ENCODE measurements around the gene CRB3.
A peak's percentile ranks its signal among the peaks of the same experiment; 100 is the strongest.

Gene CRB3

GRCh38 chr19:6470173-6470572, 6.1 kb downstream of the CRB3 start:
- Mint-ChIP-seq H3K27ac (no peak overlapping the region), H3K4me1 (ENCODE audit: low read depth) (no peaks in the 10 kb centered on the region), H3K27me3 (no peaks in the 10 kb centered on the region), H3K4me3 (no peak overlapping the region), H3K9me3 (no peaks in the 10 kb centered on the region), H3K36me3 (ENCODE audit: low read depth) (peaks cover 22% of the 10 kb centered on the region)

DNA sequence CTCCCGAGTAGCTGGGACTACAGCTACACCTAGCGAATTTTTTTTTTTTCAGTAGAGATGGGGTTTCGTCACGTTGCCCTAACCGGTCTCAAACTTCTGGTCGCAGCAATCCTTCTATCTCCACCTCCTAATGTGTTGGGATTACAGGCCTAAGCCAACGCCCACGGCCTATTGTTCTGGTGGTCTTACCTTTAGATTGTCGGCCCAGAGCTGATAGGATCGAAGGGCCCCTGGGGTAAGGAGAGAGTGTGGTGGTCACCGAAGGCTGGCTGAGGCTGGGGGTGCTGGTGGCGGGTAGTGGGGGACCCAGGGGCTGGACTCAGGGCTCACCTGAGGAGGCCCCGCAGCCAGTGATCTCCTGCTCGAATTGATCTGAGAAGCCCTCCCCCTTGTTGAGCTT, 7.0 kb downstream of the CRB3 start:
- Mint-ChIP-seq H3K4me1 (ENCODE audit: low read depth) (no peaks in the 10 kb centered on the region), H3K36me3 (ENCODE audit: low read depth) (peaks cover 26% of the 10 kb centered on the region), H3K27me3 (no peaks in the 10 kb centered on the region), H3K9me3 (no peaks in the 10 kb centered on the region), H3K27ac (no peak overlapping the region), H3K4me3 (no peak overlapping the region)

- Mint-ChIP-seq H3K27ac (no peak overlapping the region), H3K36me3 (ENCODE audit: low read depth) (peaks cover 29% of the 10 kb centered on the region), H3K4me3 (no peak overlapping the region), H3K4me1 (ENCODE audit: low read depth) (no peaks in the 10 kb centered on the region), H3K9me3 (no peaks in the 10 kb centered on the region), H3K27me3 (no peaks in the 10 kb centered on the region)
Measured at GRCh38 chr19:6472713-6473112, 8.6 kb downstream of the CRB3 start.

GRCh38 chr19:6473647-6474046, 9.6 kb downstream of the CRB3 start:
- Mint-ChIP-seq H3K4me3 (no peak overlapping the region), H3K4me1 (ENCODE audit: low read depth) (no peaks in the 10 kb centered on the region), H3K9me3 (no peaks in the 10 kb centered on the region), H3K36me3 (ENCODE audit: low read depth) (peaks cover 24% of the 10 kb centered on the region), H3K27ac (no peak overlapping the region), H3K27me3 (no peaks in the 10 kb centered on the region)

- H3K27ac Mint-ChIP-seq, result no peak overlapping the region
- peaks cover 17% of the 10 kb centered on the region for H3K36me3 Mint-ChIP-seq (ENCODE audit: low read depth)
Measured at GRCh38 chr19:6475321-6476108, 11.4 kb downstream of the CRB3 start.

DNA sequence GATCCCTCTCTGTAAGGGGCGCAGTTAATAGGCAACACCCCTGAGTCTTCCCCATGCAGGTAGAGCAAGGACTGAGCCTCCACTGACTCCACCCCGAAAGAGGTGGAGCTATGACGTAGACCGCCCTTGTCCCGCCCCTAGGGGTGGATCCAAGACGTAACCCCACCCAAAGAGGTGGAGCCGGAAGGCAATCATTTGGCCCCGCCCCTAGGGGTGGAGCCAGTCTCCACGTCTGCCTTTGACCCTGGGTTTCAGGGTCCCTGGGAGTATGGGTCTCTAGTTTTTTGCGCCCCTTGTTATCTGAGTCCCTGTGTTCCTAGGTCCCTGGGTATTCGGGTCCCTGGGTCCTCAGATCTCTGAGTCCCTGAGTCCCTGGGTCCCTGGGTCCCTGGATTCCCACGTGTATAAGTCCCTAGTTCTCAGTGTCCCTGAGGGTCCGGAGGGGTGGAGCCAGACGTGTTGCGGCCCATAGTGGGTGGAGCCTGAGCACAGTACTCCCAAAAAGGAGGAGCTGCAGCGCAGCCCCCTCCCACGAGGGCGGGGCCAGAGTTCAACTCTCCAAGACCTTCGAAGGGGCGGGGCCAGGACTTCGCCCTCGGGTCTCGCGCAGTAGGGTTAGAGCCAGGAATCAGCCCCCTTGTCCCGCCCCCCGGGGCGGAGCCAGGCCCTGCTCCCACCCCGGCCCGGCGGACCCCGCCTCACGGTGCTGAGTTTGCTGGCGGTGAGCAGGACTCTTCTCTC, 12.3 kb downstream of the CRB3 start:
- peaks cover 17% of the 10 kb centered on the region for H3K36me3 Mint-ChIP-seq (ENCODE audit: low read depth)
- no peak overlapping the region for H3K4me3 Mint-ChIP-seq
- H3K4me1 Mint-ChIP-seq (ENCODE audit: low read depth), result peaks cover 15% of the 10 kb centered on the region
- H3K9me3 Mint-ChIP-seq, result no peaks in the 10 kb centered on the region
- no peaks in the 10 kb centered on the region for H3K27me3 Mint-ChIP-seq
- no peak overlapping the region for H3K27ac Mint-ChIP-seq

More at GRCh38 chr19:6475321-6476108, 11.4 kb downstream of the CRB3 start:
- Mint-ChIP-seq H3K4me1 (ENCODE audit: low read depth) (peaks cover 8% of the 10 kb centered on the region), H3K4me3 (no peak overlapping the region), H3K27me3 (no peaks in the 10 kb centered on the region), H3K9me3 (no peaks in the 10 kb centered on the region)

GRCh38 chr19:6476896-6477431, 12.9 kb downstream of the CRB3 start:
- H3K4me3 Mint-ChIP-seq, result no peak overlapping the region
- H3K4me1 Mint-ChIP-seq (ENCODE audit: low read depth), result peaks cover 19% of the 10 kb centered on the region
- no peak overlapping the region for H3K27ac Mint-ChIP-seq
- peaks cover 17% of the 10 kb centered on the region for H3K36me3 Mint-ChIP-seq (ENCODE audit: low read depth)
- H3K9me3 Mint-ChIP-seq, result no peaks in the 10 kb centered on the region
- H3K27me3 Mint-ChIP-seq, result no peaks in the 10 kb centered on the region

GRCh38 chr19:6478815-6479214, 14.7 kb downstream of the CRB3 start:
- Mint-ChIP-seq H3K4me3 (no peak overlapping the region), H3K27me3 (no peaks in the 10 kb centered on the region), H3K27ac (no peak overlapping the region), H3K4me1 (ENCODE audit: low read depth) (peaks cover 32% of the 10 kb centered on the region), H3K9me3 (no peaks in the 10 kb centered on the region), H3K36me3 (ENCODE audit: low read depth) (peaks cover 17% of the 10 kb centered on the region)

- peak overlapping the region; percentile 41 for H3K27ac Mint-ChIP-seq
- H3K4me1 Mint-ChIP-seq (ENCODE audit: low read depth), result peaks cover 32% of the 10 kb centered on the region
- peak overlapping the region; percentile 96 for H3K4me3 Mint-ChIP-seq
- H3K36me3 Mint-ChIP-seq (ENCODE audit: low read depth), result peaks cover 11% of the 10 kb centered on the region
- H3K9me3 Mint-ChIP-seq, result no peaks in the 10 kb centered on the region
- H3K27me3 Mint-ChIP-seq, result no peaks in the 10 kb centered on the region
Measured at GRCh38 chr19:6479836-6480398, 15.8 kb downstream of the CRB3 start.

- Mint-ChIP-seq H3K4me1 (ENCODE audit: low read depth) (peaks cover 32% of the 10 kb centered on the region), H3K9me3 (no peaks in the 10 kb centered on the region), H3K4me3 (peak overlapping the region; percentile 96), H3K36me3 (ENCODE audit: low read depth) (peaks cover 10% of the 10 kb centered on the region), H3K27ac (peak overlapping the region; percentile 95), H3K27me3 (no peaks in the 10 kb centered on the region)
Measured at GRCh38 chr19:6480848-6481415, 16.9 kb downstream of the CRB3 start.

GRCh38 chr19:6481541-6482342, 17.7 kb downstream of the CRB3 start, which contains the start of gene DENND1C:
Gene DENND1C (minus strand): TSS chr19:6481787. CDS start chr19:6481695, 92 bp downstream.
- Mint-ChIP-seq H3K27me3 (no peaks in the 10 kb centered on the region), H3K4me3 (peak within 1 kb of the TSS; percentile 96), H3K9me3 (no peaks in the 10 kb centered on the region), H3K36me3 (ENCODE audit: low read depth) (peaks cover 4% of the 10 kb centered on the region), H3K27ac (peak within 1 kb of the TSS; percentile 95), H3K4me1 (ENCODE audit: low read depth) (peaks cover 32% of the 10 kb centered on the region)

GRCh38 chr19:6482343-6482686, 18.2 kb downstream of the CRB3 start:
- Mint-ChIP-seq H3K4me3 (peak overlapping the region; percentile 96), H3K27ac (peak overlapping the region; percentile 95), H3K4me1 (ENCODE audit: low read depth) (peaks cover 32% of the 10 kb centered on the region), H3K36me3 (ENCODE audit: low read depth) (peaks cover 4% of the 10 kb centered on the region), H3K27me3 (no peaks in the 10 kb centered on the region), H3K9me3 (no peaks in the 10 kb centered on the region)

- peak overlapping the region; percentile 47 for H3K27ac Mint-ChIP-seq
- peaks cover 4% of the 10 kb centered on the region for H3K36me3 Mint-ChIP-seq (ENCODE audit: low read depth)
- H3K4me3 Mint-ChIP-seq, result peak overlapping the region; percentile 11
- H3K4me1 Mint-ChIP-seq (ENCODE audit: low read depth), result peaks cover 32% of the 10 kb centered on the region
- H3K9me3 Mint-ChIP-seq, result no peaks in the 10 kb centered on the region
- no peaks in the 10 kb centered on the region for H3K27me3 Mint-ChIP-seq
Measured at GRCh38 chr19:6483235-6483634, 19.2 kb downstream of the CRB3 start.

GRCh38 chr19:6484230-6484629, 20.2 kb downstream of the CRB3 start:
- peaks cover 34% of the 10 kb centered on the region for H3K4me1 Mint-ChIP-seq (ENCODE audit: low read depth)
- H3K27me3 Mint-ChIP-seq, result no peaks in the 10 kb centered on the region
- H3K9me3 Mint-ChIP-seq, result no peaks in the 10 kb centered on the region
- H3K36me3 Mint-ChIP-seq (ENCODE audit: low read depth), result peaks cover 4% of the 10 kb centered on the region
- H3K4me3 Mint-ChIP-seq, result no peak overlapping the region
- H3K27ac Mint-ChIP-seq, result no peak overlapping the region
